Subcutaneous adipose tissue (tissue), 4 donors: ENCODE measurements around the gene SLMAP. TPM values are rescaled to one million over a fixed set of nuclear protein-coding genes. Genes with fewer than 3 reads are reported as not detected.

ENCODE experiments used
- CTCF ChIP-seq: fragments of 450-650 bp; IDR thresholded peaks from one replicate; pipeline ENCODE4 v1.5.1; 2016; ENCODE audit warnings: low read depth, mild to moderate bottlenecking, control low read depth, antibody characterized with exemption, moderate library complexity
- total RNA-seq, 4 donors: library from RNA; depleted of rRNA; stranded (reverse); fragments of >200 nt; gene quantifications; one replicate each; pipeline ENCODE4 v1.1.0, GENCODE V29; 2016

Gene SLMAP
- total RNA-seq, 4 donors from 2014 or later: 42.2 to 66.1 (median 54.2) TPM

DNA sequence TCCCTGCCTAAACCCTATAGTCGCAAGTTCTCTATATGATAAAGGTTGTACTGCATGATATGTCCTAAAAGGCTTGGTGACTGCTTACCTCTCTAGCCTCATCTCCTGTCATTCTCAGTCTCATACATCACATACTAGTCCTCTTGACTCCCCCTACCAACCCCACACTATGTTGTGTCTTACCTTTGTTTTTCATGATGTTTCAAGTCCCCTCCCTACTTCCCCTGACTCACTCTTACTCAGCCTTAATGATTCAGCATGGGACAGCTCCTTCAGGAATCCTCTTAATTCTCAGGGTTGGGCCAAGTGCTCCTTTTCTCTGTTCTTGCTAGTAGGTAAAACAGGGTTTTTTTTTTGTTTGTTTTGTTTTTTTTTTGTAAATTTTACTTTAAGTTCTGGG lies 49.6 kb downstream of the SLMAP start:
- TF ChIP-seq CTCF: no peak

- TF ChIP-seq CTCF: no peak
Observed at GRCh38 chr3:57808961-57809608, 53.0 kb downstream of the SLMAP start.

DNA sequence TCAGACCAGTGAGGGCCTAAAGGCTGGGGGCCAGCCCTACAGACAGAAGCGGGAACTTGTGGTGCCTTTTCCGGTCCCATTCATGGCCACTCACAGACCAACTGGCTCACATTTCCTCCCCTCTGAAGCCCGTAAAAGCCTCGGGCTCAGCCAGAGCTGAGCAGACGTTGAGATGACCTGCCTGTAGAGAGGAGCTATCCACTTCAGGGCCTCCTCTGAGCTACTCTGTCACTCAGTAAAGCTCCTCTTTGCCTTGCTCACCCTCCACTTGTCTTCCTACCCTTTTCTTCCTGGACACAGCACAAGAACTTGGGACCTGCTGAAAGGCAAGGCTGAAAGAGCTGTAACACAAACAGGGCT lies 53.5 kb downstream of the SLMAP start:
- TF ChIP-seq CTCF: no peak

- TF ChIP-seq CTCF: no peak
Observed at GRCh38 chr3:57810048-57810447, 53.9 kb downstream of the SLMAP start.

DNA sequence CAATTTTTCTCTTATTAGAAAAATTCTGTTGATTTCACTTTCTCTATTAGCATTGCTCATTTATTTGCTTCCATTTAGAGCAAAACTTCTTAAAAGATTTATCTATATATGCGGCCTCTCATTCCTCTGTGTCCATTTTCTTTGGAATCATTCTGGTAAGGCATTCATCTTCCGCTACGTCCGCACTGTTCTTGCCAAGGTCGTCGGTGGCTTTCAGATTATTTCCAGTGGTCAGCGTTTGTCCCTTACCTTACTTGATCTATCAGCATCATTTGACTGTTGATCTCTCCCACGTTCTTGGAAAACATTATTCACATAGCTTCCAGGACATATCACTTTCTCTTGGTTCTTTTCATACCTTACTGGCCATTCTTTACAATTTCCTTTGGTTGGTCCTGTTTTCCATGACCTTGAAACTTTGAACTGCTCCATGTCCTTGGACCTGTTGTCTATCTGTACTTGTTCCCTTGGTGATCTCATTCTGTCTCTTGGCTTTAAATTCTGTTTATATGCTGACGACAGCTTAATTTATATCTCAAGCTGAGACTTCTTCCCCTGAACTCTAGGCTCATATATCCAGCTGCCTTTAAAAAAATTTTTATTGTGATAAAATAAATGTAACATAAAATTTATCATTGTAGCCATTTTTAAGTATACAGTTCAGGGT lies 54.5 kb downstream of the SLMAP start:
- TF ChIP-seq CTCF: no peak

DNA sequence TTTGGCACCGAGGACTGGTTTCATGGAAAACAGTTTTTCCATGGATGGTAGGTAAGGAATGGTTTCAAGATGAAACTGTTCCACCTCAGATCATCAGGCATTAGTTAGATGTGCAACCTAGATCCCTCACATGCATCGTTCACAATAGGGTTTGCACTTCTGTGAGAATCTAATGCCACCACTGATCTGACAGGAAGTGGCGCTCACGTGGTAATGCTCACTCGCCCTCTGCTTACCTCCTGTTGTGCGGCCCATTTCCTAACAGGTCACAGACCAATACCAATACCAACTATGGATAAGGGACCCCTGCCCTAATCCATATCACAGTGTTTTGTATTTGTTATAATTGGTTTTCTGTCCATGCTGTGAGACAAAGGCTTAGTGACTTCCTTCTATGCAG lies 58.9 kb downstream of the SLMAP start:
- no peak for TF ChIP-seq CTCF

DNA sequence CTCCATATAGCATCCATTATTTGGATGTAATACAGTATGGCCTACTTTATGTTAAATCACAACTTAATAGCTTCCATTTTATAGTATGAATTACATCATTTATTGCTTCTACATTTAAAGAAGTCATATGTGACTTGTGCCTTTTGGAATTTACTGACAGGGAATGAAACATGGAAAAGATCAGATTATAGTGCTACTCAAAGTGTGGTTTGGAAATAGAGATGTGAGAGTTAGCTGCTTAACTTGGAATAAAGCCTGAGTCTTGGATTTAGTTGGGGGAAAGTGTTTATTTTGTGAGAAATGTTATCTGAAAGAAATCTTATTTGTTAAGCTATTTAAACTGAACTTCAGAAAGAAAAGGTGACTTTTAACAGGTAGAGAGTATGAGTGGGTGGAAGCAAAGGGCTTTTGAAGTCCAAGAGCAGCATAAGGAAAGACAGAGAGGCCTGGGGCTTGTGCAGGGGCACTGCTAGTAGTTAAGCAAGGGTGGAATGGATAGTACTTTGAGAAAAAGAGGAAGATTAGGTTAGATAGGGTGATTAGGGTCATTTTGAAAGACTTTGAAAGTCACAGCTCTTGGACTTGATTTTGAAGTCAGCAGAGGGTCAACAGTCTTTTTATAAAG lies 60.5 kb downstream of the SLMAP start:
- TF ChIP-seq CTCF: no peak
